ENCODE results near the gene WSCD1.

WSCD1 gene

DNA sequence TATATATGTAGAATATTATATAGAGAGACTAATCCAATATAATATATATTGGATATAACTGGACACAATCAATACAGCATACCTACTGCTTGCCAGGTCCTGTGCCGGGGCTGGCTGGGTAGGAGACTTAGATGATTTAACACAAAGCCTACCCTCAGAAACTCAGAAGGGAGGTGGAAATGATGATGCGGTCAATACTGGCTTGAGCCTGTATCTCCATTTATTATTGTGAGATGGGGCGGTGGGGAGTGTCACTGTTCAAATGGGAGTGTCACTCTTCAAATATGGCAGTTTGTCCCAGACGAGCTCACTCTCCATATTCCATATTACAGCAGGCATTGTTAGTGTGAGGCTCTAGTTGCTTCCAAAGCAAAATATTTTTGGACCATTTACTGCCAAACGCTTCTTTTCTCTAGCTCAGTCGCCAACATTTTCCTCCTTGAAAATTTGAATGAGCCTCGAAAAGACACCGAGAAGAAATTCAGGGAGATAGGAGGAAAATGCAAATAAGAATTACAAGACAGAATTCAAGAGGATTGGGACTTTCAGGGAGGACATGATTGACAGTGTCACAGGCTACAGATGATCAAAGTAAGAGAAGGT lies 70.7 kb downstream of the WSCD1 start:
- Histone ChIP-seq H3K4me3 (replicated peaks; ENCODE audit: low read depth, low read length) (no peak overlapping the region), H3K36me3 (ENCODE audit: control insufficient read depth, insufficient read depth, low read length) (no peaks in the 10 kb centered on the region), H3K27me3 (replicated peaks; ENCODE audit: control insufficient read depth, insufficient read depth, low read length) (no peaks in the 10 kb centered on the region; the same call in 1 of the 2 replicates)
- TF ChIP-seq, protein P1, sequence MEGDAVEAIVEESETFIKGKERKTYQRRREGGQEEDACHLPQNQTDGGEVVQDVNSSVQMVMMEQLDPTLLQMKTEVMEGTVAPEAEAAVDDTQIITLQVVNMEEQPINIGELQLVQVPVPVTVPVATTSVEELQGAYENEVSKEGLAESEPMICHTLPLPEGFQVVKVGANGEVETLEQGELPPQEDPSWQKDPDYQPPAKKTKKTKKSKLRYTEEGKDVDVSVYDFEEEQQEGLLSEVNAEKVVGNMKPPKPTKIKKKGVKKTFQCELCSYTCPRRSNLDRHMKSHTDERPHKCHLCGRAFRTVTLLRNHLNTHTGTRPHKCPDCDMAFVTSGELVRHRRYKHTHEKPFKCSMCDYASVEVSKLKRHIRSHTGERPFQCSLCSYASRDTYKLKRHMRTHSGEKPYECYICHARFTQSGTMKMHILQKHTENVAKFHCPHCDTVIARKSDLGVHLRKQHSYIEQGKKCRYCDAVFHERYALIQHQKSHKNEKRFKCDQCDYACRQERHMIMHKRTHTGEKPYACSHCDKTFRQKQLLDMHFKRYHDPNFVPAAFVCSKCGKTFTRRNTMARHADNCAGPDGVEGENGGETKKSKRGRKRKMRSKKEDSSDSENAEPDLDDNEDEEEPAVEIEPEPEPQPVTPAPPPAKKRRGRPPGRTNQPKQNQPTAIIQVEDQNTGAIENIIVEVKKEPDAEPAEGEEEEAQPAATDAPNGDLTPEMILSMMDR (IDR thresholded peaks at IDR 0.05; ENCODE audit: insufficient read depth, low read length, poor library complexity, severe bottlenecking), result no peak
- no peak for DNase-seq (ENCODE audit: extremely low read depth, insufficient read length)

DNA sequence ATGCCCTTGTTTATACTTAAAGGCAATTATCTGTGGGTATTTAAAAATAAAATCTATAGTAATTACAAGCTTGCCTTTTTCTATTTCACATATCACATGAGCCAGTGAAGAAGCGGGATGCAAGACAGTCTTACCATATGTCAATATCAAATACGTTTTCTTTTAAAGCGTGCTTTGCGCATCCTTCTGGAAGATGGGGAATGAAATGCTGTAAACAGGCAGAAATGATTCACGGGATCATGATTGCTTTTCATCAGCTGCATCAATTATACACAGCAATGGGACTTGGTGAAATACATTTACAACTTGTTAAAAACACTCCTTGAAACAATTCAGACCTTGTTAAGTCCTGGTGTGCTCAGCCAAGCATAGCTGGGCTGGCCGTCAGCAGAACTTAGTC lies 72.5 kb downstream of the WSCD1 start:
- no peak for DNase-seq (ENCODE audit: extremely low read depth, insufficient read length)
- TF ChIP-seq, protein P1 (IDR thresholded peaks at IDR 0.05; ENCODE audit: insufficient read depth, low read length, poor library complexity, severe bottlenecking), result no peak
- no peaks in the 10 kb centered on the region for H3K36me3 ChIP-seq (ENCODE audit: control insufficient read depth, insufficient read depth, low read length)
- no peak overlapping the region for H3K4me3 ChIP-seq (replicated peaks; ENCODE audit: low read depth, low read length)
- no peaks in the 10 kb centered on the region; the same call in 1 of the 2 replicates for H3K27me3 ChIP-seq (replicated peaks; ENCODE audit: control insufficient read depth, insufficient read depth, low read length)

DNA sequence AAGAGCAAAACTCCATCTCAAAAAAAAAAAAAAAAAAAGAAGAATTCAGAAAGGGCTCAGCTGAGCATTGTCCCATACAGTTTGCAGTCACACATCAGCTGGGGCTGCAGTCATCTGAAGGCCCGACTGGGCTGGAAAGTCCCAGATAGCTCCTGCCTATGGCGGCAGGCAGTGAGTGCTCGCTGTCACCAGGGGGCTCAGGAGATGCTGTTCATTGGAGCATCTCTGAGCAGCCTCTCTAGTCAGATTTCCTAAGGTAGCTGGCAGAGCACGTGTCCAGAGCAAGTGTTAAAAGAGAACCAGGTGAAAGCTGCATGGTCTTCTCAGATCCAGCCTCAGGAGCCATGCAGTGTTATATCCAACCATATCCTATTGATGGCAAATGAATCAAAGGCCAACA lies 75.8 kb downstream of the WSCD1 start:
- Histone ChIP-seq H3K36me3 (ENCODE audit: control insufficient read depth, insufficient read depth, low read length) (no peaks in the 10 kb centered on the region), H3K4me3 (replicated peaks; ENCODE audit: low read depth, low read length) (no peak overlapping the region), H3K27me3 (replicated peaks; ENCODE audit: control insufficient read depth, insufficient read depth, low read length) (no peaks in the 10 kb centered on the region; the same call in 1 of the 2 replicates)
- TF ChIP-seq, protein P1 (IDR thresholded peaks at IDR 0.05; ENCODE audit: insufficient read depth, low read length, poor library complexity, severe bottlenecking), result no peak
- no peak for DNase-seq (ENCODE audit: extremely low read depth, insufficient read length)

DNA sequence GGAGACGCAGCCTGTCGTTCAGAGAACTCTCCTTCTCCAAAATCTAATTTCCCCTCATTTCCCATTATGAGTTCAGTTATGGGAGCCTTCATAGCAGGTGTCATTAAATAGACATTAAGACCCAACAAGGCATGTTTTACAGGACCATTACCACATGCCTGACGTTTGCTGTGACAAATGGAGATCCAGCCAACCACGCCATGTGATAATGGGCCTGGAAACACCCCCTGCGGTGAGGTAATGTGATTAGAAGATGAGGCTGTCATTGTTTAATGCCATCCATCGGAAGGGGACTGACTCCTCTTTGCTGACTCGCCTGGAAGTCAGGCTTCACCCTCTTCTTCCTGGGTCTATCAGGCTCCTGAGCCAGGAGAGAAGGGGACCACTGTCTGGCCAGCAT lies 76.9 kb downstream of the WSCD1 start:
- no peak for DNase-seq (ENCODE audit: extremely low read depth, insufficient read length)
- TF ChIP-seq, protein P1 (IDR thresholded peaks at IDR 0.05; ENCODE audit: insufficient read depth, low read length, poor library complexity, severe bottlenecking), result no peak
- Histone ChIP-seq H3K27me3 (replicated peaks; ENCODE audit: control insufficient read depth, insufficient read depth, low read length) (no peaks in the 10 kb centered on the region; the same call in none of the 2 replicates), H3K36me3 (ENCODE audit: control insufficient read depth, insufficient read depth, low read length) (no peaks in the 10 kb centered on the region), H3K4me3 (replicated peaks; ENCODE audit: low read depth, low read length) (no peak overlapping the region)

DNA sequence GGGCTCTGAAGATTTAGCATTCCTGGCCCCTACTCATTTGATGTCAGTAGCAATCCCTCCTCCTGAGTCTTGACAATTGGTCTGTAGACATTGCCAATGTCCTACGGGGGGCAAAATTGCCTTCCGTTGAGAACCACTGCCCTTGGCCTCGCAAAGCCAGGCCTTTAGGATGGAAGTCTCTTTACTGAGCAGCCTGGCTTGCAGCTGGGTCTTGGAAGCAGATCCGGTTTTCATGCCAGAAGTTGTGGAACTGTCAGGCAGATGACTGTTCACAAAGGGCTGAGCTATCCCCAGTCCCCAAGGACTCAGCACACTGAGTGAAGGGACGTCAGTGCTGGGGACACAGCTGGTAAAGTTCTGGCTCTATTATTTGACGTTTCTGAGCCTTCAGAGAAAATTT lies 83.2 kb downstream of the WSCD1 start:
- Histone ChIP-seq H3K4me3 (replicated peaks; ENCODE audit: low read depth, low read length) (no peak overlapping the region), H3K27me3 (replicated peaks; ENCODE audit: control insufficient read depth, insufficient read depth, low read length) (no peaks in the 10 kb centered on the region; the same call in 1 of the 2 replicates), H3K36me3 (ENCODE audit: control insufficient read depth, insufficient read depth, low read length) (no peaks in the 10 kb centered on the region)
- no peak for DNase-seq (ENCODE audit: extremely low read depth, insufficient read length)
- TF ChIP-seq, protein P1 (IDR thresholded peaks at IDR 0.05; ENCODE audit: insufficient read depth, low read length, poor library complexity, severe bottlenecking), result no peak

DNA sequence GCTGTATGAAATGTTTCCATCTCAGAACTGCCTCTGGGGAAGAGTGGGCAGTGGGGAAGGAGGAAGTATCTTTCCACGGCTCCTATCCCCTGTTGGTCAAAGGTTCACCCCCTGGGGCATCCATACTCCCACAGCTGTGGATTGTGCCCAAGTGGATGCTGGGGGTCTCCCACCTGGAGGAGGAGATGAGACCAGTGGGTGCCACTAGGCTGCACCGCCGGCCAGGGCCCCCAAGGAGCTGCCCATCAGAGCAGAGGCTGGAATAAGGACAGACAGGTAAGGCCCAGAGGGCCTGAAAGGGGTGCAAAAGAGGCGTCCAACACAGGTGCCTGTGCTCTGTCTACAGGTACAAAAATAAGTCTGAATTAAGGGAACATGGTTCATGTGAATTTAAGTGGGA lies 87.5 kb downstream of the WSCD1 start:
- Histone ChIP-seq H3K36me3 (ENCODE audit: control insufficient read depth, insufficient read depth, low read length) (no peaks in the 10 kb centered on the region), H3K4me3 (replicated peaks; ENCODE audit: low read depth, low read length) (no peak overlapping the region), H3K27me3 (replicated peaks; ENCODE audit: control insufficient read depth, insufficient read depth, low read length) (no peaks in the 10 kb centered on the region; the same call in 1 of the 2 replicates)
- DNase-seq (ENCODE audit: extremely low read depth, insufficient read length), result no peak
- TF ChIP-seq, protein P1 (IDR thresholded peaks at IDR 0.05; ENCODE audit: insufficient read depth, low read length, poor library complexity, severe bottlenecking), result no peak
